Midbrain (tissue), 1 donor: Measurements from ENCODE around the gene TYK2.
"Not testable (repeated sequence)": the region's sequence is repeated elsewhere in the genome, so short reads cannot be mapped to it uniquely, and the experiment has no call there.

Experiments used
- DNase-seq: peaks from one replicate; lab custom pipeline; 2025; lab: John Stamatoyannopoulos, UW

TYK2 gene

DNA sequence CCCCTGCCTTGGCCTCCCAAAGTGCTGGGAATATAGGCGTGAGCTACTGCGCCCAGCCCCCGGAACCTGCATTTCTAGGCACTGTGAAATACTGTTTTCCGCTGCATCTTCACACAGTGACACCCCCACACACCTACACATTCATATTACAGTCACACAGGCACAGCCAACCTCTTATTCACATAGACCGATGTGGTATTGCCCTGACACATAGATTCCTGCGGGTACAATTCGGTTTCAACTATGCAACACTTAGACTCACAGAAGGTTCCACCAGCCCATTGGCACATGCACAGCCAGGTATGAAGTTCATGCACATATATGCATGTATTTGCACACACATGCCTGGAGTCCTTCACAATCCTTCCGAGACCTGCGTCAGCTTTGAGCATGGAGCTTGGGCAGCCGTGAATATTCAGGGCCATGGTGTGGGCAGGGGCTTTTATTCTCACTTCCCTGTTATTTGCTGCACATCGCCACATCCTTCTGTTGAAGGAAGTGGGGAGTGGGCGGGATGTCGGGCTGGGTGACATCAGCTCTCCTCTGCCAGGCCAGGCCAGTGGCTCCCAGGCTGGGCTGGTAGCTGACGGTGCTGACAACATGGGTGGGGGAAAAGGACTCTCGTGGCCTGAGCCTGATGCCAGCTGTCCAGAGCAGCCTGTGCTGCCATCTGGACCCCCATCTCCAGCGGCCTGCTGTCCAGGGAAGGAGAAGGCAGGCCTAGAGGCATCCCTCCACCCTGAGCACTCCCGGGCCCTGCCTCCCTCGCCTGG is 28.3 kb upstream of the TYK2 start:
- peak; percentile 22 for DNase-seq

DNA sequence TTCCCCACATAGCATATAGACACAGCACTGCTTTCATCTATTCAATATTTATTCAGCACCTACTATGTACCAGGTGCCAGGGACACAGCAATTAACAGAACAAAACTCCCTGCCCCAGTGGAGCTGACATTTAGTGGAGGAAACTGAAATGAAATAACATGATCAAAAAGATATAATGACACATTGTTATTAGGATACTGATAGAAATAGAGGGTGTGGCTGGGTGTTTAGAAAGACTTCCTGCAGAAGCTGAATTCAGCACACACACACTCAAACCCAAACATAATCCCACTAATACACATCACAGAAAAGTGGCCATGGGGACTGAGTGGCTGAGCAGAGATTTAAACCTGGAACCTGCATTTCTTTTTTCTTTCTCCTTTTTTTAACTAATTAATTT is 26.7 kb upstream of the TYK2 start:
- no peak for DNase-seq

DNA sequence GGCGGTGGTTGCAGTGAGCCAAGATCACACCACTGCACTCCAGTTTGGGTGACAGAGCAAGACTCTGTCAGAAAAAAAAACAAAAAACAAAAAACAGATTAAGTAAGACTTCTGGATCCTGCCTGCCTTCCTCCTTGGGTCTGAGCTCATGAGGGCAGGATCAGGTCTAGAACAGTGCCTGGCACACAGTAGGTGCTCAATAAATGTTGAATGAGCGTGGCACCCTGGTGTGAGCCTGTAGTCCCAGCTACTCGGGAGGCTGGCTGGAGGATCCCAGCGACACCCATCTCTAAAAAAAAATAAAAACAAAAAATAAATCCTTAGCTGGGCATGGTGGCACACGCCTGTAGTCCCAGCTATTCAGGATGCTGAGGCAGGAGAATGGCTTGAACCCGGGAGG is 25.8 kb upstream of the TYK2 start:
- no peak for DNase-seq

DNA sequence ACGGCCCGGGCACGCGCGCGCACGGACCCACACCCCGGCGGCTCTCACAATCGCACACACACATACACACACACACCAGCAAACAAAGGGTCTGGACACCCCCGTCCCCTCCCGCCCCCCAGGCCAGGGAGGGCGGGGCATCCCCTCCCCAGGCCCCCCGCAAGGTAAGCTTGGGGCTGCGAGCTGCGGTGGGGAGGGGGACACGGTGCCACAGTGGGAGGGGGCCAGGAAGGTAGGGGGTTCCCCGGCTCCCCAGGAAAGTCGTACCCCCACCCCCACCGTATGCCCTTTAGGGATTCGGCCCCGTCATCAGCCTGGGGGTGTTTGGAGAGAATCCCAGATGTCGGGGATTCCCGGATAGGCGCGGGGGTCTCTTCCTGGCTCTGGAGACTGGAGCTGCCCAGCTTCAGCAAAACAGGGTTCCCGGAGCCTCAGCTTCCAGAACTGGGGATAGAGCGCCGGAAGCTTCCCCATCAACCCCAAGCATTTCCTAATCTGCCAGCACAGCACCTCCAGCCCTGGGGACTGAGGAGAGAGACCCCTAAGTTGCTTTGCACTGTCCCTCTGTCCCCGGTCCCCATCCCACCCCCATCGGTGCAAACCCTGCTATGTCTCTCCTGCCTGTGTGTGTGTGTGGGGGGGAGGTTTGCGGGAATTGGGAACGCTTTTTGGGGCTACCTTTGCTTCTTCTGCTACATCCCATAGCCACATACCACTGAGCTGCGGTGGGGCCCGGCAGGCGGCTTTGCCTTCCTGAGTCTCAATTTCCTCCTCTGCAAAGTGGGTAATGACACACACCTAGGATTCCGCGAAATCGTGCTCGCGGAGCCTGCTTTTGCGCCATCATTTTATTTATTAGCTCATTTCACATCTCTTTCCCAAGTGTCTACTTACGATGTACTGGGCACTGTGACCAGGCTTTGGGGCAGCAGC is 24.8 kb upstream of the TYK2 start:
- no peak for DNase-seq

DNA sequence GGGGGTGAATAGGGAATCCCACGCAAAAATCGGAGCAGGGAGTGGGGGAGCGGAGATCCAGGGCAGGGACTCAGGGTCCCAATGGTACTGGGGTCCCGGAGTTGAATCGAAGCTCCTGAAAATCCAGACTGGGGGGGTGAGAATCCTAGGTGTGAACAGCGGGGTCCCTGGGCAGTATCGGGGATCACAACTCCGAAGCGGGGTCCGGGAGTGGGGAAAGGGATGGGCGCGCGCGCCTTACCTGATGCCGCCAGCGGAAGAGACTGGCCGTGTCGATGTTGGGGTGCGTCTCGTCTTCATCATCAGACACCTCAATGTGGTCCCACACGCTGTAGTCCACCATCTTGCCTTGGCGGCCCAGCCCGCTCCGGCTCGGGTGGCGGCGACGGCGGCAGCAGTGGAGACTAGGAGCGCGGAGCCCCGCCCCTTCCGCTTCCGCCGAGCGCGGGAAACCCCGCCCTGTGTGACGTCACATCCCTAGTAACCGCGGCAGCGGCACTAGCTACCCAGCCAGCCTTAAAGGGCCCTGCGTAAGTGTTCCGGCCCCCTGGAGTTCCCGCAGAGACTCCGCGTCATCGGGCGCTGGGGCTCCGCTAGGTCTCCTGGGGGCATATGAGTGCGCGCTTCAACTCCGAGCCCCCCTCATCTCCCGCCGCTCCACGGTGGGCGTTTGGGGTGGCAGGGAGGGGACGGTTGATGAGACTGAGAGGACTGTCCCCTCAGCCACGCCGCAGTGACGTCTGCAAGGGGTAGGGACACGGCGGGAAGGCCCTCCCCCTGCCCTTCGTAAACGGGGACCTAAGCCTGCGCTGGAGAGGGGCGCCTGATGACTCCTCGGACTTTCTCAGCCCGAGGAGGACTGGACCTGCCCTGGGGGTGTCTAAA is 23.0 kb upstream of the TYK2 start, which contains the start of gene CDC37:
Gene CDC37 (minus strand): TSS at position 406 of the 885 bp plus-strand sequence. CDS start 63 bp downstream, at position 343.
- DNase-seq, result peak; percentile 97

DNA sequence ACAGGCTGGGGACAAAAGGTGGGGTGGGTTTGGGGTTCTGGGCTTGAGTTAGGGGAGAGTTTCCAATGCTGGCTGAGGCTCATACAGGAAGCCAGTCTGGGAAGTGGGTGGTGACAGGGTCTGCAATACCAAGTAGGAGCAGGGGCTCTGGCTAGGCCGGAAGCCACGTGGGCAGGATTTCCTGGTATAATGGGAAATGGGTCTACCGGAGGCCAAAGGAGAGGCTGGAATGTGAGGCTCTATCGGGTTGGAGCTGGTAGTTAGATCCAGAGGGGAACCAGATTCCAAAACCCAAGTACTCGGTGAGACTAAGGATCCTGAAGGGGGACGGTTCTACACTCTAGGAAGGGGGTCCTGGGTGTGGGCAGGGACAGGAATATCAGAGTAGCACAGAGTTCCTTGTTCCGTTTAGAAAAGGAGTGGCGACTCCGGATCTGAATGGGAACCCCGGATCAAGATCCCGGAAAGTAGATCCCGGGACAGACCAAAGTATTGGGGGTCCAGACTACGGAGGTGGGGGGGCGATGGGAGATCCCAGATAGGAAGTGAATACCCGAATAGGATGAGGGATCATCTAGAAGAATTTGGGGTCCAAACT is 22.2 kb upstream of the TYK2 start:
- no peak for DNase-seq

DNA sequence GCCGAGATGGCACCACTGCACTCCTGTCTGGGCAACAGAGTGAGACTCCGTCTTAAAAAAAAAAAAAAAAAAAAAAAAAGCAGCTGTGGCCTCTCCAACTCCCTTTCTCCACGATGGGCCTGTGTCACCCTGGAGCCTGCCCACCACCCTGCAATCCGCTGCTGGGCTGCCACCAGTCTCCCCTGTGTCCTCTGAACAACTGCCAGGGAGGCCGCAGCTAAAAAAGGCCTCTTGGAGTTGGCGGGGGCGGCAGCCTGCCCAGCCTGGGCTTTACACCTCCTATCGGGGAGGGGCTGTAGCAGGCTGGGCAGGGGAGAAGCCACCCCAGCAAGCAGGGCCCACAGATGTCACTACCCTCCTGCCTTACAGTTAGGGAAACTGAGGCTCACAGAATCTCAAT is 19.5 kb upstream of the TYK2 start:
- DNase-seq, result no peak

DNA sequence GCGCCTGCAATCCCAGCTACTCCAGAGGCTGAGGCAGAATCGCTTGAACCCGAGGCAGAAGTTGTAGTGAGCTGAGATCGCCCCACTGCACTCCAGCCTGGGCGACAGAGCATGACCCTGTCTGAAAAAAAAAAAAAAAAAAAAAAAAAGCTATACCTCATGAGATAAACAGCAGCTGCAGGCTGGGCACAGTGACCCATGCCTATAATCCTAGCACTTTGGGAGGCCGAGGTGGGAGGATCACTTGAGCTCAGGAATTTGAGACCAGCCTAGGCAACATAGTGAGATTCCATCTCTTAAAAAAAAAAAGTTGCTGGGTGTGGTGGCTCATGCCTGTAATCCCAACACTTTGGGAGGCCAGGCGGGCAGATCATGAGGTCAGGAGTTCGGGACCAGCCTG is 19.0 kb upstream of the TYK2 start:
- not testable (repeated sequence) for DNase-seq

DNA sequence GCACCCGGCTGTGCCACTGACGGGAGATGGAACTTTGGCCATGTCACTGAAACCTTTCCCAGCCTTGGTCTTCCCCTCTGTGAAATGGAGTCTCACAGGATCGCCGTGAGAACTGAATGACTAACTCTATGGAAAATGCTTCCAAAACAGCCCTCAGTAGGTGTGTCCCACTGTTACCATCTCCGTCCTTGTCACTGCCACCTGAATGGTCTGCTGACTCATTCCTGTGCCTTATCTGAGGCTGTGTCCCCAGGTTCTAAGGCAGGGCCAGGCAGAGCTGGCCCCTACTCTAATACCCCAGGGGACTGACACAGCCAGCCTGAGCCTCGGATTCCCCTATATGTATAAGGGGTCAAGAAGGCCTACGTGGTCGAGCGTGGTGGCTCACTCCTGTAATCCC is 18.4 kb upstream of the TYK2 start:
- DNase-seq, result no peak

DNA sequence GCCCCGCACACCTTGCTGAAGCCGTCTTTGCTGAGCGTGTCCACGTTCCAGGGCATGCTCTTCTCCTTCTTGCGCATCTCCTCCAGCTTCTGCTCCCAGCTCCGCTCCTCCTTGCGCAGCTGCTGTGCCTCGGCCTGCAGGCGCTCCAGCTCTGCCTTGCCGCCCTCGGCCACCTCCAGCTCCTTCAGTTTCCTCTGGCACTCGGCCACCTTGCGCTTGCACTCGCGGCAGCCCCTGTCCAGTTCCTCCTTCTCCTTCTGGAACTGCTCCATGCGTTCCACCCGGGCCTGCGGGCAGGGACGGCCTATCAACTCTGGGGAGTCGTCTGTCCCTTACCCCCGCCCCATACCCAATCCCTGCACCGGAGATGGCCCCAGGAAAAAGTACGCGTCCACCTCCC is 15.5 kb upstream of the TYK2 start:
- DNase-seq, result no peak

DNA sequence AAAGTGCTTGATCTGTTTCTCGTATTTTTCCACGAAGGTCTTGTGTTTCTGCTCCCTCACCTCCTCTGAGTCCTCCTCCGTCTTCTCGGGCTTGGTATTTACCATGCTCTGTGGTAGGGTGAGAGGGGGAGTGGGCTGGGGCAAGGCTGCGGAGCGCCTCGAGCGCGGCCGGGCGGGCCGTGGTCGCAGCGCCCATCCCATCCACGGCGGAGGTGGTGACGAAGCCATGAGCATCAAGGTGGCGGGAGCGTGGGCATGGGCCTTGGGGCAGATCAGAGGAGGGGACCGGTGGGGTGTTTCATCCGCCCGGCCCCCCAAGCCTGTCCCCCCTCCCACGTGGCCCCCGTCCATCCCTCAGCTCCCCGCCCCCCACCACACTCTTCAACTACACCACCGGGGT is 15.1 kb upstream of the TYK2 start:
- no peak for DNase-seq

DNA sequence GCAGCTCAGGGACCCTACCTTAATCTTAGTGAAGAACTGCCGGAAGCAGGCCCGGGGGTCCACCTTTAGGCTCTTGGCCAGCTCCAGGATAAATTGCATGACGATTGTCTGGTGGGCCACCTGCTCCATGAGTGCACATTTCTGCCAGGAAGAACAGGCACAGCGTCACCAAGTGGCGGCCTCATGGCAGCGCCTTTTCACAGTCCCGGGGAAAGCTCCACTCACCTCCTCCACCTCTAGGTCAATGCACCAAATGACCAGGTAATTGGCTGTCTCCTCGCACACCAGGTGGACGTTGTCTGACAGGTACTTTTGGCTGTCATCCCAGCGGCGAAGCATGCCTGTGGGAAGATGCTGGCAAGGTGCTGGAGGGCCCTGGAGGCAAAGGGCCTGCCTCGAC is 14.6 kb upstream of the TYK2 start:
- DNase-seq, result no peak

DNA sequence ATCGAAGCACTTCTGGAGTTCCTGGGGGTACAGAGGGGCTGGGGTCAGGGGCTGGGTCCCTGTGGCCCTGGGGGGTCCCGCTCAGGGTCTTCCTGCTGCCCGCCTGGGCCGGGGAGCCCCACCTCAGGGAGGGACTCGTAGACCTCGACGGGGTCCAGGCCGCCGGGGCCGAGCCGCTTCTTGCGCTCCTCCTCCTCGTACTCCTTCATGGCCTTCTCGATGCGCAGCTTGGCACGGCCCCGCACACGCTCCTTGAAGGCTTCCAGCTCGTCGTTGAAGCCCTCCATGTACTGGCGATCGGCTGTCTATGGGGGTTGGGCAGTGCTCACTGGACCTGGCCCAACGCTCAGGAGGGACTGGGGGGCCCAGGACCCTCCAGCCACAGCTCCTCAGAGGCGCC is 12.8 kb upstream of the TYK2 start:
- DNase-seq, result no peak

DNA sequence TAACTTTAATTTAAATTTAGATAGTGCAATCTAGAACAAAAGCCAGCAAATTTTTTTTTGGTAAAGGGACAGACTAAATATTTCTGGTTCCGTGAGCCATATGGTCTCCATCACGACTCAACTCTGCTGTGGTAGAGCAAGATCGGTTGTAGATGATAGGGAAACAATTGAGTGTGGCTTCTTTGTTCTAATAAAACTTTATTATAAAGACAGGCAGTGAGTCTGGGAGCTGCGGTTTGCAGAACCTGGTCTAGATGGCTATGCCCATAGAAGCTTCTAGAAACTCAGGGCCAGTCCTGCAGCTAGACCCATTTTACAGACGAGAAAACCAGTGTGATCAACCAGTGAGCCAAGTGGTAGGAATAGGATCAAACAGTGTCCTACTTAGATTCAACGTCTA is 11.7 kb upstream of the TYK2 start:
- no peak for DNase-seq

DNA sequence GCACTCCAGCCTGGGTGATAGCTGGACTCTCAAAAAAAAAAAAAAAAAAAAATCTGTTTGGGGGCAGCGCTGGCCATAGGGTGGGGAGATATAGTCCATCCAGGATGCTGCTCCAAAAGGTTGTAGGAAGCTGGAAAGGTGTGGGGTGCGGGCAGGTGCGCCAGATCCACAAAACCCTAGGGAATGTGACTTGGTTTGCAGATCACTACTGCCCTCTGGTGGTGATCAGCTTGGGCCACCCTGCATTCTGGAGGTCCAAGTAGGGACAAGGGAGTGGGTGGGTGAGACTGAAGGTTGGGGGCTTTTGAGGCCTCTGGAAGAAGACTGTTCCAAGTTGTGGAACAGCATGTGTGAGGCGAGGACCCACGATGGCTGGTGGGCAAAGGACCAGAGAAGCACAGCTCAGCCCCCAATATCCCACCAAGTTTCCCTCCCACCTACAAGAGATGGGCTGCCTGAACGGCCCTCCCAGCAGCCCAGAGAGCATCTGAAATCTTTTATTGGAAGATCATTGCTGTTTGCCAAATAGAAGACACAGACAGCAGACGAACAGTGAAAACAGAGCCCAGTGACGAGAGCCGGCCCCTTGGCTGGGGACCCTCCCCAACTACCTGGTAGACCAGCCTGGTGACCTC is 10.4 kb upstream of the TYK2 start:
- peak; percentile 36 for DNase-seq

DNA sequence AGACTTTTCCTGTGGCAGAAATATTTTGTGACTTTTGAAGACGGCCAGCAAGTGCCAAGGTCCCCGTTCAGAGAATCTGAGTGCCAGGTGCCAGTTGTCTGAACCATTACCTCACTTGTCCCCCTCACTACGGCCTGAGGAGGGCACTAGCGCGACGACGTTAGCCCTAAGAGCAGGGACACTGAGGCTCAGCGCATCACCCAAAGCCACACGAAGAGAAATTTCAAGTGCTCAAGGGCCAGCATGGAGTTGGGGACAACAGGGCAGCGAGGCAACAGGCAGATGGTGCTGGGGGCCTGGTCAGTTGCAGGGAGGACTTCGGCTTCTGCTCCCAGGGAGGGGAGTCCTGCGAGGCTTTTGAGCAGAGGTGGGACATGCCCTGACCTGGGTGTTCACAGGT is 9.5 kb upstream of the TYK2 start:
- no peak for DNase-seq

DNA sequence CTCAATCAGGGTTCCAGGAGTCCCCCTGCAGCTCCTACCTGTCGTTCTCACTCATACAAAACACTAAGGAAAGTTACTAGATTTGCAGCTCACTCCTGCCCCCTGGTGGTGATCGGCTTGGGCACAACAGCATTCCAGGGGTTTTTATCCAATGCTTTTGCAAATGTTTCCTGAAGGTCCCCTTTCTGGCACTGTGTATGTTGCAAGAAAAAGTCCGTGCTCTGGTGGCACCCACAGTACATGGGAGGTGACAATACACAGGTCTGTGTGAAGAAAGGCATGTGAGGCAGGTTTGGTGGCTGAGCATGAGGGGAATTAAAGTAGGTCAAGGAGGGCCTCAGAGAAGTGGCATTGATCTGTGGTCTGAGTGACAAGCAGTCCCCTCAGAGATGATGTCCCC is 8.6 kb upstream of the TYK2 start:
- peak; percentile 84 for DNase-seq

DNA sequence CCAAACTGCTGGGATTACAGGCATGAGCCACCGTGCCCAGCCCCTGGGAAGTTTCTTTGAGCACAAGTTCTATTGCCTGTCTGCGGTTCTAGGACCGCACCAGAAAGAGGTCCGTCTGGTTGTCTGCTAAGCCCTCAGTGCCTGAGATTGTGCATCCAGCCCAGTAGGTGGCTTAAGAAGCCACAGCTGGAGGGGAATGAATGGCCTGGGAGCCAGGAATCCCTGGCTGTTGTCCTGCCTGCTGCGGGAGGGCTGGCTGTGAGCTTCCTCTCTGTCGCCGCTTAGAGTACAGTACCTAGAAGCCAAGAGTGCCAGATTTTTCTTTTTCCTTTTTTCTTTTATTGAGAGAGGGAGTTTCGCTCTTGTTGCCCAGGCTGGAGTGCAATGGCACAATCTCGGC is 4.2 kb upstream of the TYK2 start:
- no peak for DNase-seq

DNA sequence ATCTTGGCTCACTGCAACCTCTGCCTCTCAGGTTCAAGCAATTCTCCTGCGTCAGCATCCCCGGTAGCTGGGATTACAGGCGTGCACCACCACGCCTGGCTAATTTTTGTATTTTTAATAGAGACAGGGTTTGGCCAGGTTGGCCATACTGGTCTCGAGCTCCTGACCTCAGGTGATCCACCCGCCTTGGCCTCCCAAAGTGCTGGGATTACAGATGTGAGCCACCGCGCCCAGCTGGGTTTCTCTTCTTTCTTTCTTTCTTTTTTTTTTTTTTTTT is 2.8 kb upstream of the TYK2 start:
- DNase-seq, result not testable (repeated sequence)

DNA sequence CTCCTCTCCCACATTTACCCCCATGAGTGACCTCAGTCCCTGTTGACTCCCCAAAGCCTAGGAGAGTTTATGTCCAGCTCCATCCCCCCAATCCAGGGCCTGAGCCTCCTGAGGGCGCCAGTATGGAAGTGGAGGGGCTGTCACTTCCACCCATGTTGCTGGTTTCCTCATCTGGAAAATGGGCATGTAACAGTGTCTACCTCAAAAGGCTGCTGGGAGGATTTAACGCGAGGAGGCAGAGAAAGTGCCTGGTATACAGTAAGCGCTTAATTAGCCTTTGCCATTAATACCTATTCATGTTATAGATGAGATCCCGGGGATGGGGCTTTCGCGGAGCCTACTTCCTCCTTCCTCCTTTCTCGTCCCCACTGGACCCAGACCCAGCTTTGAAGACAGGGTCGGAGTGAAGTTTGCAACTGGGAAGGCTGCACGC is 476 bp downstream of the TYK2 start:
- no peak for DNase-seq

DNA sequence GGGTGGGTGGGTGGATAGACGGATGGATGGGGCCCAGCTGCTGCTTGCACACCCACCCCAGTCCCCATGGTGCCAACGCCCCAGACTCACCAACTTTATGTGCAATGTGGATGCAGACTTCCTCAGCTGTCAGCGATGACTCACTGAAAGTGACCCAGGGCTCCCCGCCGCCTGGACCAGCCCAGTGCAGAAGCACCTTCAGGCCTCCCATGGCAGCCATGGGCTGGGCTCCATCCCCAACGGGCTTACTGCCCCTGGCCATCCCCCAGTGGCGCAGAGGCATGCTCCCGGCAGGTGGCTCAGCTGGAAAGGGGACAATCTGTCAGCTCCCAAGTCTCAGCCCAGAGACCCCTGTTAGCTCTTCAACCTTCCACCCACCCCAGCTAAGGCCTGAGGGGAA is 2.2 kb downstream of the TYK2 start:
- no peak for DNase-seq
